Keratinocyte (primary cell): ENCODE measurements around the gene COPG2. TPM values are rescaled to one million over a fixed set of nuclear protein-coding genes. Genes with fewer than 3 reads are reported as not detected.
"Not testable (repeated sequence)": the region's sequence is repeated elsewhere in the genome, so short reads cannot be mapped to it uniquely, and the experiment has no call there.

Source experiments
- DNase-seq: peaks from one replicate; pipeline ENCODE4 v3.0.0-alpha.2; 2011; ENCODE audit warnings: low read depth, missing footprints, low spot score
- FAIRE-seq: peaks from 2 replicates; lab custom pipeline; 2011; peaks lifted over from hg19 to GRCh38; lab: Jason Lieb, UNC
- H2AFZ ChIP-seq: 2 replicates; pipeline ENCODE4 v1.6.0; 2012; ENCODE audit warnings: low read length, control low read depth, inconsistent platforms; ENCODE audit not compliant: control insufficient read depth
- H3K27ac ChIP-seq: 2 replicates; pipeline ENCODE4 v1.5.1; 2011; ENCODE audit warnings: low read length; ENCODE audit not compliant: control insufficient read depth, insufficient read depth
- H3K27me3 ChIP-seq: 3 replicates; pipeline ENCODE4 v1.6.0; 2011; ENCODE audit warnings: low read length; ENCODE audit not compliant: control insufficient read depth, insufficient read depth; ENCODE audit errors: extremely low read depth
- H3K36me3 ChIP-seq, 2 experiments: 2 replicates in 1 of 2; 3 replicates in 1 of 2; pipeline ENCODE4 v1.5.1; 2011; ENCODE audit warnings: low read length in 2 of 2, mild to moderate bottlenecking in 1 of 2; ENCODE audit not compliant: control insufficient read depth in 2 of 2, insufficient read depth in 2 of 2; ENCODE audit errors: extremely low read depth in 1 of 2
- H3K4me1 ChIP-seq: 3 replicates; pipeline ENCODE4 v1.5.1; 2011; ENCODE audit warnings: low read length; ENCODE audit not compliant: control insufficient read depth, insufficient read depth; ENCODE audit errors: extremely low read depth
- H3K4me2 ChIP-seq: 3 replicates; pipeline ENCODE4 v1.6.0; 2011; ENCODE audit warnings: low read depth, low read length; ENCODE audit not compliant: control insufficient read depth, insufficient read depth; ENCODE audit errors: extremely low read depth
- H3K4me3 ChIP-seq, 3 experiments: fragments of 200-600 bp in 1 of 3; sonication (generic) in 1 of 3; 2 replicates in 2 of 3; 3 replicates in 1 of 3; pipeline ENCODE4 v1.5.1; 2011 to 2016; ENCODE audit warnings: low read length in 3 of 3, mild to moderate bottlenecking in 3 of 3, control low read depth in 2 of 3, inconsistent platforms in 1 of 3, low read depth in 1 of 3, mixed read lengths in 1 of 3, mixed run types in 1 of 3, moderate library complexity in 1 of 3; ENCODE audit not compliant: control insufficient read depth in 2 of 3, insufficient read depth in 2 of 3; ENCODE audit errors: extremely low read depth in 1 of 3
- H3K79me2 ChIP-seq: 2 replicates; pipeline ENCODE4 v1.6.0; 2012; ENCODE audit warnings: low read length; ENCODE audit not compliant: control insufficient read depth, insufficient read depth
- H3K9ac ChIP-seq: 3 replicates; pipeline ENCODE4 v1.6.0; 2011; ENCODE audit warnings: low read length; ENCODE audit not compliant: control insufficient read depth, insufficient read depth; ENCODE audit errors: extremely low read depth
- H3K9me1 ChIP-seq: 3 replicates; pipeline ENCODE4 v1.6.0; 2011; ENCODE audit warnings: low read length; ENCODE audit not compliant: control insufficient read depth, insufficient read depth; ENCODE audit errors: extremely low read depth
- H3K9me3 ChIP-seq: 2 replicates; pipeline ENCODE4 v1.5.1; 2012; ENCODE audit warnings: low read depth, low read length; ENCODE audit not compliant: control insufficient read depth
- H4K20me1 ChIP-seq: 3 replicates; pipeline ENCODE4 v1.6.0; 2011; ENCODE audit warnings: low read length; ENCODE audit not compliant: control insufficient read depth, insufficient read depth; ENCODE audit errors: extremely low read depth
- CTCF ChIP-seq, 3 experiments: IDR thresholded peaks in 1 of 3; conservative IDR thresholded peaks in 1 of 3; optimal IDR thresholded peaks in 1 of 3; 2 replicates in 2 of 3; 3 replicates in 1 of 3; pipeline versions ENCODE3 to v1.5.1; 2011; ENCODE audit warnings: low read length in 3 of 3, mild to moderate bottlenecking in 3 of 3, moderate library complexity in 2 of 3, control low read depth in 1 of 3, inconsistent platforms in 1 of 3; ENCODE audit not compliant: insufficient read depth in 2 of 3; ENCODE audit errors: extremely low read depth in 1 of 3
- EZH2 ChIP-seq: IDR thresholded peaks from one replicate; pipeline ENCODE4 v1.6.1; 2012; ENCODE audit warnings: inconsistent platforms, mild to moderate bottlenecking, low read length, moderate library complexity
- dilution Hi-C: fragments of 300-500 bp; cut with MboI; formaldehyde crosslinking; loops from one replicate; pipeline ENCODE4 v1.7.0; 2020; ENCODE audit warnings: low sequenced_read_pairs; ENCODE audit not compliant: extremely low pct_ligation_motif_present
- polyA plus RNA-seq, 5 experiments: library from polyadenylated mRNA; depleted of rRNA in 3 of 5; stranded (reverse) in 3 of 5; stranded (forward) in 1 of 5; unstranded in 1 of 5; fragments of >200 nt; gene quantifications; 1 replicate in 1 of 5; 2 replicates in 3 of 5; 3 replicates in 1 of 5; pipeline versions ENCODE4 v1.2.1 to v1.2.3, GENCODE V29; 2011 to 2012; ENCODE audit warnings: missing spikeins in 2 of 5, low read depth in 1 of 5, low replicate concordance in 1 of 5

Gene COPG2
- polyA plus RNA-seq, 1 donor (not counting 4 experiments of a cell fraction or from before 2014, with no cell fraction given), result 38.8 TPM

GRCh38 chr7:130697820-130698219 lies 29.3 kb upstream of the COPG2 start:
- no peaks in the 10 kb centered on the region for H3K79me2 ChIP-seq
- no peak overlapping the region for H3K27ac ChIP-seq
- no peaks in the 10 kb centered on the region for H3K36me3 ChIP-seq
- H4K20me1 ChIP-seq, result no peaks in the 10 kb centered on the region
- DNase-seq (no peak), FAIRE-seq (no peak)
- no peaks in the 10 kb centered on the region for H3K9me1 ChIP-seq
- no peak for TF ChIP-seq CTCF (optimal IDR thresholded peaks at IDR 0.05 in 1 of 3, IDR thresholded peaks at IDR 0.05 in 1 of 3, conservative IDR thresholded peaks at IDR 0.05 in 1 of 3; ENCODE audit: extremely low read depth in 1 of 3, insufficient read depth in 2 of 3, low read length in 3 of 3)
- TF ChIP-seq EZH2, result no peak
- no peaks in the 10 kb centered on the region for H3K9me3 ChIP-seq
- H2AFZ ChIP-seq, result no peak overlapping the region
- no peak overlapping the region for H3K9ac ChIP-seq
- dilution Hi-C loops, result no loop called here
- no peak overlapping the region for H3K4me3 ChIP-seq
- H3K4me1 ChIP-seq, result no peaks in the 10 kb centered on the region
- peaks cover 2% of the 10 kb centered on the region for H3K27me3 ChIP-seq
- no peak overlapping the region for H3K4me2 ChIP-seq

- Histone ChIP-seq H4K20me1 (no peaks in the 10 kb centered on the region), H3K4me2 (no peak overlapping the region), H3K27me3 (no peaks in the 10 kb centered on the region), H3K9me3 (no peaks in the 10 kb centered on the region), H3K36me3 (no peaks in the 10 kb centered on the region), H2AFZ (no peak overlapping the region), H3K27ac (no peak overlapping the region), H3K4me1 (no peaks in the 10 kb centered on the region), H3K79me2 (no peaks in the 10 kb centered on the region), H3K4me3 (no peak overlapping the region), H3K9ac (no peak overlapping the region), H3K9me1 (no peaks in the 10 kb centered on the region)
- TF ChIP-seq EZH2, result no peak
- TF ChIP-seq CTCF (optimal IDR thresholded peaks at IDR 0.05 in 1 of 3, IDR thresholded peaks at IDR 0.05 in 1 of 3, conservative IDR thresholded peaks at IDR 0.05 in 1 of 3; ENCODE audit: extremely low read depth in 1 of 3, insufficient read depth in 2 of 3, low read length in 3 of 3), result peak; percentile 20 to 60 (median 53)
- FAIRE-seq, result no peak
- no peak for DNase-seq
- dilution Hi-C loops, result no loop called here
Measured at GRCh38 chr7:130695840-130696239, 27.3 kb upstream of the COPG2 start.

GRCh38 chr7:130692396-130692795 lies 23.8 kb upstream of the COPG2 start:
- H3K79me2 ChIP-seq, H3K36me3 ChIP-seq, H2AFZ ChIP-seq, H4K20me1 ChIP-seq, DNase-seq, H3K9me3 ChIP-seq, H3K9ac ChIP-seq, dilution Hi-C loops, H3K4me3 ChIP-seq, H3K9me1 ChIP-seq, FAIRE-seq, H3K4me2 ChIP-seq, H3K27ac ChIP-seq, H3K27me3 ChIP-seq, H3K4me1 ChIP-seq: not testable (repeated sequence)
